ENCODE data around the gene GABRG3.

Gene GABRG3

DNA sequence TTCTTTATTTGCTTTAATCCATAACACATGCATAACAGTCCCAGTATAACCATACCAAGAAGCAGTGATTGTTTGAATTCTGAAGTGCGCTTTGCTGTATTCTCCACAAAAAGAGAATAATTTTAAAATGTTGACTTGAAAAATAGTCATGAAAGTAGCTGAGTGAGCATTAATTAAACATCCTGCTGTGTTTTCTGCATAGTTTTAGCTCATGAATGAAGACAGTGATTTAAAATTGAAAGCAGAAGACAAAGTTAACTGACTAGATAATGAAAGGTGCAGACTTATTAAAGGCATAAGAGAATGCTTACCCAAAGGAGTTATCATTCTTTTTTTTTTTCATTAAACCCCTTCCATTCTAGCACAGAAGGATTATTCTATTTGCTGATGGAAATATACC lies 143.5 kb downstream of the GABRG3 start:
- DNase-seq: no peak

DNA sequence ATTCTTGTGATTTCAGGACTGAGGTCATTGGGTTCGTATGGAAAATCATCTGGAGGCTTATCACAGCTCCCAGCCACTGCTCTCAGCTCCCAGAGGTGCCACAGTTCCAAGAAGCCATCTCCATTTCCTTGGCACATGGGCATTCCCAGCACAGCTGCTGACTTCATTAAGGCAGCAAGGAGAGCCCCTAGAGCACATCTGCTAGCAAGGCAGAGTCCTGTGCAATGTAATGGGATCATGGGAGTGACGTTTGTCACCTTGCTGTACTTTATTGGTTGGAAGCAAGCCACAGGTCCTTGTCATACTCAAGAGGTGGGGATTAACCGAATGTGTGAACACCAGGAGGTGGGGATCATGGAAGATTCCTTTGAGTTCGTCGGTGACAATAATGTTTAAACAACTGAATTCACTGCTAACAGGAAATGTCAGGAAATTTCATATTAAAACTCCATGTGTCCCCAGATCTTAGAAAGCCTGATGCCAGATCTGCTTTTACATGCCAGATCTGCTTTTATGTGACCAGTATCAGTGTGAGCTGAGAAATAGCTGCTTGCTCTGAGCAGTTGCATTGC lies 148.8 kb downstream of the GABRG3 start:
- DNase-seq: no peak

DNA sequence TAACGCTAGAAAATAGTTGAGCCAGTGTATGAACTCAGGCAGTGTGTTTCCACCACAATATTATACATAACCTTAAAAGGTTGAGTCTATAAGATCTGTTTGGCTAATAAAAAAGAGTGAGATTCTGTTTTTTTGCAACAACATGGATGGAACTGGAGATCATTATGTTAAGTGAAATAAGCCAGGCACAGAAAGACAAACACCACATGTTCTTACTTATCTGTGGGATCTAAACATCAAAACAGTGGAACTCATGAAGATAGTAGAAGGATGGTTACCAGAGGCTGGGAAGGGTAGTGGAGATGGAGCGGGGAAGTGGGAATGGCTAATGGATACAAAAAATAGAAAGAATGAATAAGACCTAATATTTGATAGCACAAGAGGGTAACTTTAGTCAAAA lies 150.7 kb downstream of the GABRG3 start:
- no peak for DNase-seq

DNA sequence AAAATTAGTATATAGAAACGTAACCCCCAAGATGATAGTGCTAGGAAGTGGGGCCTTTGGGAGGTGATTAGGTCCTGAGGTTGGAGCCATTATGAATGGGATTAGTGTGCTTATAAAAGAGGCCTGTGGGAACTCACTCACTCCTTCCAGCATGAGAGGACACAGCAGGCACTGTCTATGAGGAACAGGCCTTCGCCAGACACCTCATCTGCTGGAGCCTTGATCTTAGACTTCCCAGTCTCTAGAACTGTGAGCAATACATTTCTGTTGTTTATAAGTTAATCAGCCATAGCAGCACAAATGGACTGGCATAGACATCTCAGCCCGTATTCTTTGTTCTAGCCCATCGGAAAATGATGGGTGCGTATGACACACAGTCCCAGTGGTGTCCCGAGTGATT lies 152.3 kb downstream of the GABRG3 start:
- no peak for DNase-seq

DNA sequence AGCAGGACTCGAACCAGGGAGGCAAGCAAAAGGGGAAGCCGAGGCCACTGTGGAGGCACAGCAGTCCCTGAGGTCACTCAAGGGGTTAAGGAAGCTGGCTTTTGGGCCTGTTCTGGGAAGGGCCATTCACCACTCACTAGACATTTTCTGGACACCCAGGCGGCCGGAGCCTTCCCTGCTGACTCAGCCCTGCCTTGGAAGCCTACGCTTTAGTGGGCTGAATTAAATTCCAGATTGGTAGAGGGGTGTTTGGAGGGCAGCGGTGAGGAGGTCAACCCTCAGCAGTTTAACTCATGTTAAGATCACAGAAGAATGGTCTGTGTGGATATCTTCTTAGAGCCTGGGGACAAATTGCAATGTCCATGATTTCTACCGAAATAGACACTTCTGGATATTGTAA lies 152.8 kb downstream of the GABRG3 start:
- DNase-seq: no peak

DNA sequence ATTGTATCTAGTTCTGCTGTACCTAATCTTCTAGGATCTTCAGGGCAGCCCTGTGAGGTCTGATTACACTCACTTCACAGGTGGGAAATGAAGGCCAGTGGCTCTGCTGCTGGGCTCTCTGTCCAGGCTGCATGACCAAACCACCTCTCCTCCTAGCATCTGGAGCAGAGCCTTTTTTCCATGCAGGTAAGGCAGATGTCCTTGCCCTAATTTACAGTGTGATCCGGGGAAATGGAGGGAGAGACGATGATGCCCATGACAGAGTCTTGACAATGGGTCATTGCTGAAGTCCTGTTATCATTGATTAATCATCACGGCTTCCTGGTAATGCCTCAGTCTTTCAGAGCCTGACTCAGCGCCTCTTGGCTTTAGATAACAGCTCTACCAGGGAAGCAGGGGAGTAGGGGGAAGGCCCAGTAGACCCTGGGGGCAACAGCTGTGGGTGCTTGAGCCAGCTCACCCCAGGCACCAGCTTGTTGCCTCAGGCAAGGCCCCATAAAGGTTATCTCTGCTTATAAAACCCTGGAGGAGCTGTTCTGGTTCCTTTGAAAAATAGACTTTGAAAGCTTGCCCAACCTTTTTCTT lies 153.4 kb downstream of the GABRG3 start:
- no peak for DNase-seq

DNA sequence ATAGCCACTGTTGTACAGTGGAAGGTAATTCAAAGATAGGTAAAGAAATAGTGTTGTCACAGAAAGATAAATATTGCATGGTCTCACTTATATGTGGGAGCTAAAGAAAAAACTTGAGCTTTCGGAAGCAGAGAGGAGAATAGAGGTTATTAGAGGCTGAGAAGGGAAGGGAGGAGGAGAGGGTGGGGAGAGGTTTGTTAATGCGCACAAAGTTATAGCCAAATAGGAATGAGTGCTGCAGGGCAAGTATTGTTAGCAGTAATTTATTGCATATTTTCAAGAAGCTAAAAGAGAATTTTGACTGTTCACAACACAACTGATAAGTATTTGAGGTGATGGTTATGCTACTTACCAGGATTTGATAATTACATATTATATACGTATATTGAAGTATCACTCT lies 154.2 kb downstream of the GABRG3 start:
- no peak for DNase-seq

DNA sequence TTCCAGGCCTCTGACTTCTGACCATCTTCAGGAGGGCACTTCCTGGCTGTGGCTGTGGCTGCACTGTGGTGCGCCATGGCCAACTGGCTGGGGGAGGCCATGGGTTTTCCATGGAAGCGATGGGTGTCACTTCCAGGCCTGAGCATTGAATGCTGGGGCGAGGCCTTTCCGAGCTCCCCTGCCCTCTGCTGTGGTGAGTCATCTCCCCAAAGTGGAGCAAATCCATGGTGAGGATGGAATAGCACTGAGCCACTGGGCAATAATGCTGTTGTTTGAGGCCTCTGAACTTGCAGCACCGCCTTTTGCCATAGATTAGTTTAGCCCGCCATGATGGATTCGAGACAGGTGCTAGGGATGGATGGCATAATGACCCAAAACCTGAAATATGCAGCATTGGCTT lies 155.5 kb downstream of the GABRG3 start:
- DNase-seq: no peak

DNA sequence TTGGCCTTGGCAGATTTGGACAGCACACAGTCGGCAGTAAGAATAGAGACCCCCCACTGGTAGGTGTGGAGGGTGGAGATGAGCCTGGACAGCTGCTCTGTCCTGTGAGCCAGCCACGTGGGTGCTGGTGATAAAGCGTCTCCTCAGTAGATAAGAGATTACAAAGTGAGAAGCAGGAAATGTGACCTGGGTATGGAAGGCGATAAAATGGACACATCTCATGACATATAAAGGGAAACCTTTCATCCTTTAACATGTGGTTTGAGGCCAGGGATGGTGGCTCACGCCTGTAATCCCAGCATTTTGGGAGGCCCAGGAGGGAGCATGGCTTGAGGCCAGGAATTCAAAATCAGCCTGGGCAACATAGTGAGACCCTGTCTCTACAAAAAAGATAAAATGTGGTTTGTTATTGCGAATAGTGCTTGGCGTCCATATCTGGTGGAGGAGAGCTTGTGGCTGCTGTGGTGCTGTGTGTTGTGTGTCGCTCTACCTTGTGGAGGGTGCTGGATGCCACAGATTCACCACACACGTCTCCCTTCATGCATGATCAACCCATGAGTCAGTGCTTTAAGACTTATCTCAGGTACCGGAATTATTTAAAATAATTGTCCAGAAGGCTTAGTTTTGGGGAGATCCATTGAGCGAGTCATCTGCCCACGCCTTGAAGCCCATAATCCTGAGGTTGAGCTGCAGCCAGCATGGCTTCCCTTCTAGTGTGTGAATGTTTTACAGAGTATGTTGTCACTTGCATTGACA lies 157.0 kb downstream of the GABRG3 start:
- DNase-seq: no peak

DNA sequence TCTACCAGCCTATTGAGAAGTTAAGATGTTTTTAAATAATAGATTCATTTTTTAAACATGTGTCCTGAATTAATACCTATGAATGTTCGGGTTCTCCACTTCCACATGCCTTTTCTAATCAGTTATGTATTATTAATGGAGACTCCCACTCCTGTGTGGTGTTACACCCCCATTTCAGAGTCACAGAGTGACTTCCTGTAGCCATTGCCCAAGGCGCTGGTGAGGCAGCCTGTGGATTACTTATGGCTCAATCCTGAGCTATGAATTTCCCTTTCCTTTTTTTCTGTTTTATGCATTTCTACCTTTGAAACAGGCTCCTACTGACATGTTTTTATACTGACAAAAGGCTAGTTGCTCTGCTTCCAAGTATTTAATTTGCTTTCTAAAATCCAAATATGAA lies 162.3 kb downstream of the GABRG3 start:
- DNase-seq: no peak

DNA sequence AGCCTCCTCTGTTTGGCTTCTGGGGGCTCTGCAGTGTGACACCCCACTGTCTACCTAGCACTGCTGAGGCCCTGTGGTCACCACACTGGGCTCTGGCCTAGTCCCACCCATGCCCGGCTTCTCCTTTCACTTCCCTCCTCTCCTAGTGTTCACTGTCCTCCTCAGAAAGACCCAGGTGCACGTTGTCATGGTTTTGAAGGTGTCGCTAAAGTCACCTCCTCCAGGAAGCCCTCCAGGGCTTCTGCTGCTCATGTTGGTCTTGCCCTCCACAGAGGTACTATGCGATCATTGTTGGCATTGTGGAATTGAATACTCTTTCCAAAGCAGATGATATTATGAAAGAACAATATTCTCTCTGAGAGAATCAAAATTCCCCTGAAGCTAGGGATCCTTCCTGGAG lies 163.5 kb downstream of the GABRG3 start:
- DNase-seq: no peak

DNA sequence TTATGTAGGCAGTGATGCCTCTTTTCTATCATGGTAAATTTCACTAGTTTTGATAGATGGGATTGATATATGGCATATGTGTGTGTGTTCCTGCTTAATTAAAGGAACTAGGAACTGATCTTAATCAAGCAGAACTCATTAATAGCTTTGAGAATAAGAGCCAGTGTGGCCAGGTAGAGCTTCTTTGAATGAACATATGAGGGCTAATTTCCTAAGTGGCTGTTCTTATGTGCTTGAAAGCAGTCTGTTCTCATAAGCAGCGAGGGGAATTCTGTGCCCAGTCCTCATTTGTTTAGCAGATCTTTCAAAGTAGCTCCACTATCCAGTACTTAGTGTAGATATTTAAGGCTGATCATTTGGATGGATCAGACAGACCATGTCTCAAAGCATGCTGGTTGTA lies 164.2 kb downstream of the GABRG3 start:
- DNase-seq: no peak

DNA sequence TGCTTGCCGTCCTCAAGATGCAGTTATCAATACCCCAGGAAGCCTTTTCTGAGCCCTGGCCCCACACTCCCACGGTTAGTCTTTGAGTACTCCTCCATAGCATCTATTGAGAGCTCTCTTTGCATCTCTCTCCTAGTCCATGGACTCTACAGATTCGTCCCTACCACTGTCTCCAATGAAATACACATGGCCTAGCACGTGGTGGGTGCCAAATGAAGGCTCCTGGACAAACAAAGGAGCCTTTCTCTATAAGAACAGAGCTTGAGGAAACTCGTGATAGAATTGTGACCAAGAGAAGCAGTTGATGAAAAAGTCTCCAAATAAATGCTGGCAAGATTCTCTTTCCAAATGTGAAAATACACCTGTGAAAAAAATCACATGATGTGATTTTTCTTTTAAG lies 166.1 kb downstream of the GABRG3 start:
- no peak for DNase-seq

DNA sequence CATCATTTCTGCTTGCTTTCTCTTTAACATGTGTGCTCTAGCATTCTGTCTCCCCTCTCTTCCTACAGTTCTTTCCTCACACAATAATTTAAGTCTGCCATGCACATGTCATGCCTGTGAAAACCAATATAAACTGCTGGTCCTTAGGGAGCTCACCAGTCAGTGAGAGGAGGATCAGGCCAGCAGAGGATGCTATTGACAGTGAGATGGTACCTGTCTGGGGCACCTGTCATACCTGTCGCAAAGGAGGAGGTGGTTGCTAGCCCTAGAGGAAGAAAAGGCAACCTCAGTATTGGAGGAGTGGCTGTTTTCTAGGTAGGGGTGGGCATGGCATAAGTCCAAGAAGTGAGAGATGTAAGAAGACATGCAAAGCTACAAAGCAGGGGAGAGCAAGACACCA lies 194.6 kb downstream of the GABRG3 start:
- DNase-seq: no peak

DNA sequence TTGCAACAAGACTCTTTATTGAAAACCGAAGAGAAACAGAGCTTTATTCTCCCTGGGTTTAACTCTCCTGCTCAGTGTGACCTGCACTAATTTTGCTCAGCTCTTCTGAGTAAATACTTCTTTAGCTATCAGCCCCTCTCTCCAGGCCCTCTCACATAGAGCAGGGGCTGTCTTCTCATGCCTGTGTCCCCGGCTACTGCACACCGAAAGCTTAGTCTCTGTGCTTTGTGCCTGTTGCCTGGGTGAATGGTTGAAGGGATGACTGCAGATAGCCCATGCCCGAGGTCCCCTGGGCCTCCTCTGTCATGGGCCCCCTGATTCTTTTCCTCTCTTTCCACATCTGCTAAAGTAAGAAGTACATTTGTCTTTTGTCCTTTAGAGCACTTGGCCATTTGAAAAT lies 195.9 kb downstream of the GABRG3 start:
- DNase-seq: no peak

DNA sequence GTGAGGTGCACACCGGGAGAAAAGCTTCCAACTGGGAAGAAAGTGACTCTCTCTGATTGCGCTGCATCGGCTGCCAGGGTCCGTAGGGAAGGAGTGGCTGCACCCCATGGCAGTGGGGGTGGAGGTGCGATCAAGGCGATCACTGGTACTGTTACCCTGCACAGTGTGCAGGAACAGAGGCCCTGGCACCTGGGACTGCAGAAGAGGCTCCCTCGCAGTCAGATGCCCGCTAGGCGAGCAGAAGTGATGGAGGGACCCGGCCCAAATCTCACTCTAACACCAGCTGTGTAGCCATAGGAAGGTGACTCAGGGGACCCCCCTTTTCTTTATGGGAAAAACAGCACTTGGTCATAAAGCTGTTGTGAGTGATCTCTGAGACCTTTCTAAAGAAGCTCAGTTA lies 196.8 kb downstream of the GABRG3 start:
- no peak for DNase-seq

DNA sequence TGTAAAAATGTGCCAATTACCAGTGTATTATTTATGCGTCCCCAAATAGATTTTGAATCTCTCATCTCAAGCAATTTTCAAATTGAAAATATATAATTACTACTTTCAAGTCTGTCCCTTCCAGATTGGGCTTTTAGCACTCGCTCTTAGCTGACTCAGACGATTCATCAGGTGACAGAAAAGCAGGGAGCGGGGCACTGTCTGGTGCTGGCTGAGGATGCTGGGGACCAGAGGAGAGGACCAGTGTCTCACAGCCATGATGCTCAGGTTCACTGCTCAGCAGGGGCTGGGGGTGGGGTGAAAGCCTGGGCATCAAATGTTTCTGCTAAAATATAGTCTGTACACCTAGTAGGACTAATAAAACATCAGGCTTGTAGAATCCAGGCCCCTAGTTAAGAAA lies 199.9 kb downstream of the GABRG3 start:
- no peak for DNase-seq

DNA sequence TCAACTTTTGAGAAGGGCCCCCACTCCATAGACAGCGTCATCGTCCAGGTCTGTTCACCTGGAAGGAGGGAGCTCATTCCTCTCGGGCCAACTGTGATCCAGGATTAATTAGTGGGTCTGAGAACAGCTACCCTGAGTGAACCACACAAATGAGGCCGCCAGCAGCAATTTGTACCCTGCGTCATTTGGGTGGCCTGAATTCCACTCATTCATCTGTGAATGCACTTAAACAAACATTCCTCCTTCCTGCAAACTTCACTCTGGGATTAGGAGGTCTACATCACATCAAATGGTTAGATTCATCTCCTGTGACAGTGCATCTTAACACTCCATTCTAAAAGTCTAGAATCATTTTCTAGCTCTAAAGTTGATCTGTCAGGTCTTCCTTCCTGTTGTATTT lies 201.8 kb downstream of the GABRG3 start:
- no peak for DNase-seq

DNA sequence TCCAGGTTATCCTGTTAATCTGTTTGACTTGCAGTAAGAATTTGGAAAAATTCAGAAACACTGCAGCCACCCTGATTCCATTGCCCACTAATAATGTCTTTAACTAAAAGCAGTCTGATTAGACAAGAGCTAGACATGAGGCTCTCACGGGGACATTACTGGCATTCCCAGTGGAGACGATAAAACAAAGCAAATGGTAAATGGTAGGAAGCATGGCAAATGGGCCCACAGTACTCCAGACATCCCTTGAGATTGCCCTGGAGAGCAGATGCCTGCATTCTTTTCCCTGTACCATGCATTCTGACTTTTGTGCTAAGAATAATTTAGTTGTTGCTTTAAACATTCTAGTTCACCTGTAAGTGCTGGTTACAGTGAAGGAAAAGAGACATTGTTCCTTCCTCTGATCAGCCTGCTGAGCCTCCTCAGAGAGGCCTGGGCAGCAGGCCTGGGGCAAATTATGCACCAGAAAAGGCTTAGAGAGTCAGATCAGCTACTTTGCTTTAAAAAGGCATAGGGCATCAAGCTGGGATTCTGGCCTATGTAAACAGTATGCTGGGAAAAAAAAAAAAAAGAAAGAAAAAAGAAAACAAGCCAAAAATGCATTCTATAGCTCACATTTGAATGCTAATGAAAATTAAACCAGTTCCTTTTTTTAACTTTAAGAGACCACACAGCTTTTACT lies 204.6 kb downstream of the GABRG3 start:
- no peak for DNase-seq

DNA sequence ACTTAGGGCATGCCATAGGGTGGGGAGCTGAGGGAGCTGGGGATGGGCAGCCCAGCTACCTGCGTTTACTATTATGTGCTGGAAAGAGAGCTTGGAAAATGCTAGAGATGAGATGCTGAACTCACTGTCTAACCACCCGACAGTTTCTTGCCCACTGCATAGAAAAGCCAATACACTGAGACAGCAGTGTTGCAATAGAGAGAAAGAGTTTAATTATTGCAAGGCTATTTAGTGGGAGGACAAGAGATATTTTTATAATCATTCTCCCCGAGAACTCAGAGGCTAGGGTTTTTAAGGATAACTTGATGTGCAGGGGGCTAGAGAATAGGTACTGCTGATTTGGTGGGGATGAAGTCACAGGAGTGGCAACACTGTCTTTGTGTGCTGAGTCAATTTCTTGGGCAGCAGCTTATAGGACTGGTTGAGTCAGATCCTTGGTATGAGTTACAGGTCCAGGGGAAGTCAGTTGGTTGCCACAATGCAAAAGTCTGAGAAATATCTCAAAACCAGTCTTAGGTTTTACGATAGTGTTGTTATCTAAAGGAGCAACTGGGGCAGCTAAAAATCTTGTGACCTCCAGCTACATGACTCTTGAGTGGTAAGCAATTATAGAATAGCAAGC lies 205.9 kb downstream of the GABRG3 start:
- DNase-seq: no peak

DNA sequence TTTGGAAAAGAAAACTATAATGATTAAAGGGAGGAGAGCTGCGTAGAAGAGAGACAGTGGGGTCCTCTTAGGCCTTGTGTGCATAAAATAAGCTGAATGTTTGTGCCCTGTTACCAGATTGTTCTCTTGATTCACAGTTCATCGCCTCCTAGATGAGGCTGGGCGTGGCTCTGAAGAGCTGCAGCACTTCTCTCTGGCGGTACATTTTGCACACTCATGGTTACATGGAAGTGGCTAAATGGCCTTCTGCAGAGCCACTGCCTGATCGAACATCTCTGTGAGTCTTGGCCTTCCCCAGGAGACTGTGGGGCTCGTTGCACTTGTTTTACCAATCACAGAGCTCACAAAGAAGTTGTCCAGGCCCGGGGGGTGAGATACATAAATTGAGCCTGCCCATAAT lies 208.8 kb downstream of the GABRG3 start:
- DNase-seq: no peak

DNA sequence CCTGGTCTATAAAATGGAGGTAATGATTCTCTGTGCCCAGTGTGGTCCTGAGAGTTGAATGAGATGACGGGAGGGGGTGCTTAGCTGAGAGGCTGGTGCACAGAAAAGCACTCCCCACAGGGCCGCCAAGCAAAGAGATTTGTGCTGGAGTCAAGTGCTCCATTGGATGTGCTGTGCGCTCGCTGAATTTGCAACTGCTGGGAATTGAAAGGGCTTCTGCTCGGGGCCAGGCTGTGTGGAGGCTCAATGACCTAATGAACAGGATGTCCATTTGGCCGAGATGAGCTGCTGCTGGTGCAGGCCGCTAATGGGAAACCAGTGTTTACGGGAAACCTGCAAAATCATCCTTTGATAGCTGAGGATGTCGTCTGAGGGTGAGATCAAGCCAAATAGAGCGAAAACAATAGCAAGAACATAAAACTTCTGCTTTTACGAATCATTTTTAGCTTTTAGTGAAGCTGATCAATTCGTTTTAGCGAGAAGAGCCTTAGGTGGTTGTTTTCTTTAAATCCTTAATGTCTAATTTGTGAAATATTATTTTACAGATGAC lies 211.7 kb downstream of the GABRG3 start:
- no peak for DNase-seq

DNA sequence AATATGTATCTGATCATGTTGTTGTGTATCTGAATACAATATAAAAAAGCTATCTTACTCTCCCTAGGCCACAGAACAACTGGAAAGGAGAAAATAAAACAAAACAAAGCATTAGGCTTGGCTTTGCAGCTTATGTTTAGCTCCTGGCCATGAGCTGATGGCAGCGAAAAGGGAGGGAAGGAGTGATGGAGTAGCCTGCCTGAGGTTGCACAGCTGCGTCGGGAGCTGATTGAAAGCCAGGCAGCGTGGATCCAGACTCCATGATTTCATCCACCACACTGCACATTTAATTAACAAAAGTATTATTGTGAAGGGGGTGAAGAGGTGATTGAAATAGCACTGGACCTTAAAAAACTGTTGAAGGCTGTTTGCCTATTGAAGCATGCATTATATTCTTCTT lies 212.2 kb downstream of the GABRG3 start:
- no peak for DNase-seq
